ENCODE measurements around the gene SEC31A. TPM values are rescaled to one million over a fixed set of nuclear protein-coding genes. Genes with fewer than 3 reads are reported as not detected.

SEC31A gene
- total and polyA plus RNA-seq, 2 experiments from 2014 or later = 91.0 to 98.8 TPM

DNA sequence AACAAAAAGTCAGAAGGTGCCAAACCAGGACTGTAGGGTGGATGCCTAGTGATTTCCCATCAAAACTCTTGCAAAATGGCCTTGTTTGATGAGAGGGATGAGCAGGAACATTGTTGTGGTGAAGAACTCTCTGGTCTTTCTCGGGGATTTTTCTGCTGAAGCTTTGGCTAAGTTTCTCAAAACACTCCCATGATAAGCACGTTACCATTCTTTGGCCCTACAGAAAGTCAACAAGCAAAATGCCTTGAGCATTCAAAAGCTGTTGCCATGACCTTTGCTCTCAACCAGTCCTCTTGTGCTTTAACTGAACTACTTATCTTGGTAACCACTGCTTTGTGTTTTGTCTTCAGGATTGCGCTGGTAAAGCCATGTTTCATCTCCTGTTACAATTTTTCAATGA, 3.0 kb upstream of the SEC31A start:
- peaks cover 47% of the 10 kb centered on the region; the same call in 1 of the 2 replicates for H3K36me3 ChIP-seq (ENCODE audit: insufficient read depth)

DNA sequence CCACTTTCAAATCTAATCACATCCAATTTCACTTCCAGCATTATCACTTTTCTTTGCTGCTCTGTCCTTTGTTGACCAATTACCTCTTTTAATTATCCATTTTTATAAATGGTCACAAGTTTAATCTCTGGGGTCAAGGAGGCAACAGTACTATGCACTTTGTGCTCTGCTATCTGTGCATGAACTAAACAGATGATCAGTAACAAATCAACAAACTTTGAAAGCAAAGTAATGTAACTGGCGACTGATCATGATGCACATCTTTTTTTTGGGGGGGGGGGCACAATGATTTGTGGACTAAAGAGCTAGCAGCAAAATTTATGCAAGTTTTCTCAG, 1.5 kb upstream of the SEC31A start:
- no peaks in the 10 kb centered on the region for H3K9me3 Mint-ChIP-seq
- Histone ChIP-seq H3K36me3 (ENCODE audit: insufficient read depth) (peaks cover 41% of the 10 kb centered on the region; the same call in 1 of the 2 replicates), H2AFZ (no peak overlapping the region), H3K9me2 (ENCODE audit: insufficient read depth) (no peaks in the 10 kb centered on the region), H3K27ac (ENCODE audit: low read depth) (peak overlapping the region; percentile 70), H3K27me3 (ENCODE audit: insufficient read depth) (no peaks in the 10 kb centered on the region), H3K4me2 (peak overlapping the region; percentile 85), H3K79me2 (replicated peaks; ENCODE audit: insufficient read depth) (peaks cover 71% of the 10 kb centered on the region), H3K4me1 (ENCODE audit: insufficient read depth) (peaks cover 20% of the 10 kb centered on the region), H4K20me1 (replicated peaks; ENCODE audit: insufficient read depth) (peaks cover 29% of the 10 kb centered on the region), H3K4me3 (peak overlapping the region; percentile 93), H3F3A (replicated peaks; ENCODE audit: low read depth) (peaks cover 19% of the 10 kb centered on the region; the same call in 1 of the 2 replicates)
- peaks cover 13% of the 10 kb centered on the region; the same call in 2 of the 3 replicates for H3K4me1 Mint-ChIP-seq
- no peak for ATAC-seq
- no peaks in the 10 kb centered on the region for H3K27me3 Mint-ChIP-seq (ENCODE audit: insufficient read depth, low read depth, poor library complexity)
- no peak for DNase-seq (ENCODE audit: low spot score)
- no peak overlapping the region for H3K27ac Mint-ChIP-seq
- H3K4me3 Mint-ChIP-seq = peak overlapping the region; percentile 90
- H3K36me3 Mint-ChIP-seq (ENCODE audit: low read depth) = peaks cover 43% of the 10 kb centered on the region
- TF ChIP-seq, protein P1, sequence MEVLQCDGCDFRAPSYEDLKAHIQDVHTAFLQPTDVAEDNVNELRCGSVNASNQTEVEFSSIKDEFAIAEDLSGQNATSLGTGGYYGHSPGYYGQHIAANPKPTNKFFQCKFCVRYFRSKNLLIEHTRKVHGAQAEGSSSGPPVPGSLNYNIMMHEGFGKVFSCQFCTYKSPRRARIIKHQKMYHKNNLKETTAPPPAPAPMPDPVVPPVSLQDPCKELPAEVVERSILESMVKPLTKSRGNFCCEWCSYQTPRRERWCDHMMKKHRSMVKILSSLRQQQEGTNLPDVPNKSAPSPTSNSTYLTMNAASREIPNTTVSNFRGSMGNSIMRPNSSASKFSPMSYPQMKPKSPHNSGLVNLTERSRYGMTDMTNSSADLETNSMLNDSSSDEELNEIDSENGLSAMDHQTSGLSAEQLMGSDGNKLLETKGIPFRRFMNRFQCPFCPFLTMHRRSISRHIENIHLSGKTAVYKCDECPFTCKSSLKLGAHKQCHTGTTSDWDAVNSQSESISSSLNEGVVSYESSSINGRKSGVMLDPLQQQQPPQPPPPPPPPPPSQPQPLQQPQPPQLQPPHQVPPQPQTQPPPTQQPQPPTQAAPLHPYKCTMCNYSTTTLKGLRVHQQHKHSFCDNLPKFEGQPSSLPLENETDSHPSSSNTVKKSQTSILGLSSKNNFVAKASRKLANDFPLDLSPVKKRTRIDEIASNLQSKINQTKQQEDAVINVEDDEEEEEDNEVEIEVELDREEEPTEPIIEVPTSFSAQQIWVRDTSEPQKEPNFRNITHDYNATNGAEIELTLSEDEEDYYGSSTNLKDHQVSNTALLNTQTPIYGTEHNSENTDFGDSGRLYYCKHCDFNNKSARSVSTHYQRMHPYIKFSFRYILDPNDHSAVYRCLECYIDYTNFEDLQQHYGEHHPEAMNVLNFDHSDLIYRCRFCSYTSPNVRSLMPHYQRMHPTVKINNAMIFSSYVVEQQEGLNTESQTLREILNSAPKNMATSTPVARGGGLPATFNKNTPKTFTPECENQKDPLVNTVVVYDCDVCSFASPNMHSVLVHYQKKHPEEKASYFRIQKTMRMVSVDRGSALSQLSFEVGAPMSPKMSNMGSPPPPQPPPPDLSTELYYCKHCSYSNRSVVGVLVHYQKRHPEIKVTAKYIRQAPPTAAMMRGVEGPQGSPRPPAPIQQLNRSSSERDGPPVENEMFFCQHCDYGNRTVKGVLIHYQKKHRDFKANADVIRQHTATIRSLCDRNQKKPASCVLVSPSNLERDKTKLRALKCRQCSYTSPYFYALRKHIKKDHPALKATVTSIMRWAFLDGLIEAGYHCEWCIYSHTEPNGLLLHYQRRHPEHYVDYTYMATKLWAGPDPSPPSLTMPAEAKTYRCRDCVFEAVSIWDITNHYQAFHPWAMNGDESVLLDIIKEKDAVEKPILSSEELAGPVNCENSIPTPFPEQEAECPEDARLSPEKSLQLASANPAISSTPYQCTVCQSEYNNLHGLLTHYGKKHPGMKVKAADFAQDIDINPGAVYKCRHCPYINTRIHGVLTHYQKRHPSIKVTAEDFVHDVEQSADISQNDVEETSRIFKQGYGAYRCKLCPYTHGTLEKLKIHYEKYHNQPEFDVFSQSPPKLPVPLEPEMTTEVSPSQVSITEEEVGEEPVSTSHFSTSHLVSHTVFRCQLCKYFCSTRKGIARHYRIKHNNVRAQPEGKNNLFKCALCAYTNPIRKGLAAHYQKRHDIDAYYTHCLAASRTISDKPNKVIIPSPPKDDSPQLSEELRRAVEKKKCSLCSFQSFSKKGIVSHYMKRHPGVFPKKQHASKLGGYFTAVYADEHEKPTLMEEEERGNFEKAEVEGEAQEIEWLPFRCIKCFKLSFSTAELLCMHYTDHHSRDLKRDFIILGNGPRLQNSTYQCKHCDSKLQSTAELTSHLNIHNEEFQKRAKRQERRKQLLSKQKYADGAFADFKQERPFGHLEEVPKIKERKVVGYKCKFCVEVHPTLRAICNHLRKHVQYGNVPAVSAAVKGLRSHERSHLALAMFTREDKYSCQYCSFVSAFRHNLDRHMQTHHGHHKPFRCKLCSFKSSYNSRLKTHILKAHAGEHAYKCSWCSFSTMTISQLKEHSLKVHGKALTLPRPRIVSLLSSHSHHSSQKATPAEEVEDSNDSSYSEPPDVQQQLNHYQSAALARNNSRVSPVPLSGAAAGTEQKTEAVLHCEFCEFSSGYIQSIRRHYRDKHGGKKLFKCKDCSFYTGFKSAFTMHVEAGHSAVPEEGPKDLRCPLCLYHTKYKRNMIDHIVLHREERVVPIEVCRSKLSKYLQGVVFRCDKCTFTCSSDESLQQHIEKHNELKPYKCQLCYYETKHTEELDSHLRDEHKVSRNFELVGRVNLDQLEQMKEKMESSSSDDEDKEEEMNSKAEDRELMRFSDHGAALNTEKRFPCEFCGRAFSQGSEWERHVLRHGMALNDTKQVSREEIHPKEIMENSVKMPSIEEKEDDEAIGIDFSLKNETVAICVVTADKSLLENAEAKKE (CRISPR knock-in tag; IDR thresholded peaks at IDR 0.05) = no peak
- no peak for TF ChIP-seq CREB1 (CRISPR knock-in tag; IDR thresholded peaks at IDR 0.05; ENCODE audit: low read depth)
- TF ChIP-seq ZNF331 (CRISPR knock-in tag; IDR thresholded peaks at IDR 0.05; ENCODE audit: low read depth) = no peak
- TF ChIP-seq JUNB (IDR thresholded peaks at IDR 0.05; ENCODE audit: unreplicated experiment) = no peak
- TF ChIP-seq, protein P2, sequence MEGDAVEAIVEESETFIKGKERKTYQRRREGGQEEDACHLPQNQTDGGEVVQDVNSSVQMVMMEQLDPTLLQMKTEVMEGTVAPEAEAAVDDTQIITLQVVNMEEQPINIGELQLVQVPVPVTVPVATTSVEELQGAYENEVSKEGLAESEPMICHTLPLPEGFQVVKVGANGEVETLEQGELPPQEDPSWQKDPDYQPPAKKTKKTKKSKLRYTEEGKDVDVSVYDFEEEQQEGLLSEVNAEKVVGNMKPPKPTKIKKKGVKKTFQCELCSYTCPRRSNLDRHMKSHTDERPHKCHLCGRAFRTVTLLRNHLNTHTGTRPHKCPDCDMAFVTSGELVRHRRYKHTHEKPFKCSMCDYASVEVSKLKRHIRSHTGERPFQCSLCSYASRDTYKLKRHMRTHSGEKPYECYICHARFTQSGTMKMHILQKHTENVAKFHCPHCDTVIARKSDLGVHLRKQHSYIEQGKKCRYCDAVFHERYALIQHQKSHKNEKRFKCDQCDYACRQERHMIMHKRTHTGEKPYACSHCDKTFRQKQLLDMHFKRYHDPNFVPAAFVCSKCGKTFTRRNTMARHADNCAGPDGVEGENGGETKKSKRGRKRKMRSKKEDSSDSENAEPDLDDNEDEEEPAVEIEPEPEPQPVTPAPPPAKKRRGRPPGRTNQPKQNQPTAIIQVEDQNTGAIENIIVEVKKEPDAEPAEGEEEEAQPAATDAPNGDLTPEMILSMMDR (conservative IDR thresholded peaks at IDR 0.05; ENCODE audit: low read depth in 2 of 2) = no peak
- TF ChIP-seq, protein P3, sequence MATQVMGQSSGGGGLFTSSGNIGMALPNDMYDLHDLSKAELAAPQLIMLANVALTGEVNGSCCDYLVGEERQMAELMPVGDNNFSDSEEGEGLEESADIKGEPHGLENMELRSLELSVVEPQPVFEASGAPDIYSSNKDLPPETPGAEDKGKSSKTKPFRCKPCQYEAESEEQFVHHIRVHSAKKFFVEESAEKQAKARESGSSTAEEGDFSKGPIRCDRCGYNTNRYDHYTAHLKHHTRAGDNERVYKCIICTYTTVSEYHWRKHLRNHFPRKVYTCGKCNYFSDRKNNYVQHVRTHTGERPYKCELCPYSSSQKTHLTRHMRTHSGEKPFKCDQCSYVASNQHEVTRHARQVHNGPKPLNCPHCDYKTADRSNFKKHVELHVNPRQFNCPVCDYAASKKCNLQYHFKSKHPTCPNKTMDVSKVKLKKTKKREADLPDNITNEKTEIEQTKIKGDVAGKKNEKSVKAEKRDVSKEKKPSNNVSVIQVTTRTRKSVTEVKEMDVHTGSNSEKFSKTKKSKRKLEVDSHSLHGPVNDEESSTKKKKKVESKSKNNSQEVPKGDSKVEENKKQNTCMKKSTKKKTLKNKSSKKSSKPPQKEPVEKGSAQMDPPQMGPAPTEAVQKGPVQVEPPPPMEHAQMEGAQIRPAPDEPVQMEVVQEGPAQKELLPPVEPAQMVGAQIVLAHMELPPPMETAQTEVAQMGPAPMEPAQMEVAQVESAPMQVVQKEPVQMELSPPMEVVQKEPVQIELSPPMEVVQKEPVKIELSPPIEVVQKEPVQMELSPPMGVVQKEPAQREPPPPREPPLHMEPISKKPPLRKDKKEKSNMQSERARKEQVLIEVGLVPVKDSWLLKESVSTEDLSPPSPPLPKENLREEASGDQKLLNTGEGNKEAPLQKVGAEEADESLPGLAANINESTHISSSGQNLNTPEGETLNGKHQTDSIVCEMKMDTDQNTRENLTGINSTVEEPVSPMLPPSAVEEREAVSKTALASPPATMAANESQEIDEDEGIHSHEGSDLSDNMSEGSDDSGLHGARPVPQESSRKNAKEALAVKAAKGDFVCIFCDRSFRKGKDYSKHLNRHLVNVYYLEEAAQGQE (IDR thresholded peaks at IDR 0.05; ENCODE audit: unreplicated experiment) = no peak
- TF ChIP-seq STAT1 (IDR thresholded peaks at IDR 0.05; ENCODE audit: unreplicated experiment) = no peak
- TF ChIP-seq, protein P4, sequence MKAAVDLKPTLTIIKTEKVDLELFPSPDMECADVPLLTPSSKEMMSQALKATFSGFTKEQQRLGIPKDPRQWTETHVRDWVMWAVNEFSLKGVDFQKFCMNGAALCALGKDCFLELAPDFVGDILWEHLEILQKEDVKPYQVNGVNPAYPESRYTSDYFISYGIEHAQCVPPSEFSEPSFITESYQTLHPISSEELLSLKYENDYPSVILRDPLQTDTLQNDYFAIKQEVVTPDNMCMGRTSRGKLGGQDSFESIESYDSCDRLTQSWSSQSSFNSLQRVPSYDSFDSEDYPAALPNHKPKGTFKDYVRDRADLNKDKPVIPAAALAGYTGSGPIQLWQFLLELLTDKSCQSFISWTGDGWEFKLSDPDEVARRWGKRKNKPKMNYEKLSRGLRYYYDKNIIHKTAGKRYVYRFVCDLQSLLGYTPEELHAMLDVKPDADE (IDR thresholded peaks at IDR 0.05) = no peak
- TF ChIP-seq NANOG (IDR thresholded peaks at IDR 0.05; ENCODE audit: borderline replicate concordance) = no peak

More for the DNA sequence above, 3.0 kb upstream of the SEC31A start:
- no peak overlapping the region for H3K4me3 ChIP-seq
- Mint-ChIP-seq H3K36me3 (ENCODE audit: low read depth) (peaks cover 43% of the 10 kb centered on the region), H3K27me3 (ENCODE audit: insufficient read depth, low read depth, poor library complexity) (no peaks in the 10 kb centered on the region), H3K9me3 (no peaks in the 10 kb centered on the region), H3K4me1 (peaks cover 17% of the 10 kb centered on the region), H3K27ac (no peak overlapping the region), H3K4me3 (no peak overlapping the region)
- peaks cover 18% of the 10 kb centered on the region for H3K4me1 ChIP-seq (ENCODE audit: insufficient read depth)
- TF ChIP-seq NANOG (IDR thresholded peaks at IDR 0.05; ENCODE audit: borderline replicate concordance) (no peak), ZNF331 (CRISPR knock-in tag; IDR thresholded peaks at IDR 0.05; ENCODE audit: low read depth) (no peak)
- no peaks in the 10 kb centered on the region for H3K9me2 ChIP-seq (ENCODE audit: insufficient read depth)
- DNase-seq (ENCODE audit: low spot score) (no peak), ATAC-seq (no peak)
- peaks cover 71% of the 10 kb centered on the region for H3K79me2 ChIP-seq (replicated peaks; ENCODE audit: insufficient read depth)
- peaks cover 38% of the 10 kb centered on the region for H4K20me1 ChIP-seq (replicated peaks; ENCODE audit: insufficient read depth)
- H2AFZ ChIP-seq = no peak overlapping the region
- peaks cover 19% of the 10 kb centered on the region; the same call in 1 of the 2 replicates for H3F3A ChIP-seq (replicated peaks; ENCODE audit: low read depth)
- no peak overlapping the region for H3K4me2 ChIP-seq
- no peaks in the 10 kb centered on the region for H3K27me3 ChIP-seq (ENCODE audit: insufficient read depth)
- no peak overlapping the region for H3K27ac ChIP-seq (ENCODE audit: low read depth)

Data from GM23338 (cell line).